Breast epithelium (tissue), 3 donors: Measurements from ENCODE around the gene CPT1C.

Experiments
- POLR2A ChIP-seq: fragments of 450-650 bp; IDR thresholded peaks from one replicate; pipeline ENCODE4 v1.6.1; 2016; ENCODE audit warnings: antibody characterized with exemption, mild to moderate bottlenecking, moderate library complexity
- POLR2AphosphoS5 ChIP-seq, 3 donors: sonication (generic); formaldehyde crosslinking; IDR thresholded peaks; one replicate each; pipeline ENCODE4 v1.6.1; 2017; ENCODE audit warnings: antibody characterized with exemption in 3 of 3

- TF ChIP-seq POLR2AphosphoS5 (IDR thresholded peaks at IDR 0.05), result no peak
- TF ChIP-seq POLR2A, result no peak
Measured at GRCh38 chr19:49701271-49701786, 10.4 kb downstream of the CPT1C start.
